Upper lobe of right lung (tissue), 1 donor: ENCODE results near the gene ARG1. TPM values are rescaled to one million over a fixed set of nuclear protein-coding genes. Genes with fewer than 3 reads are reported as not detected.

Experiments
- ATAC-seq: fragments of 200-7000 bp; cut with Tn5 transposase; one replicate; pipeline ENCODE4 v1.9.1; 2020; ENCODE audit warnings: mild to moderate bottlenecking, moderate library complexity
- DNase-seq: peaks from one replicate; pipeline ENCODE4 v3.0.0-alpha.2; 2020
- H3K27ac ChIP-seq: fragments of 200-600 bp; one replicate; pipeline ENCODE4 v1.8.0; 2022
- H3K27me3 ChIP-seq: fragments of 200-600 bp; one replicate; pipeline ENCODE4 v1.8.0; 2022; ENCODE audit warnings: mild to moderate bottlenecking
- H3K36me3 ChIP-seq: fragments of 200-600 bp; one replicate; pipeline ENCODE4 v1.8.0; 2022
- H3K4me1 ChIP-seq: fragments of 200-600 bp; one replicate; pipeline ENCODE4 v1.8.0; 2022
- H3K4me3 ChIP-seq: fragments of 200-600 bp; one replicate; pipeline ENCODE4 v1.8.0; 2022; ENCODE audit warnings: mild to moderate bottlenecking
- H3K9me3 ChIP-seq: fragments of 200-600 bp; one replicate; pipeline ENCODE4 v1.8.0; 2022
- intact Hi-C: fragments of 100-400 bp; cut with DNase I; formaldehyde crosslinking; loops from one replicate; pipeline ENCODE4 v1.11.0; 2022
- total RNA-seq: library from RNA; stranded (reverse); fragmentation: NEBNext Ultra II Directional; extraction: Animal tissue kit (Norgen Biotek cat#: 25700); gene quantifications from one replicate; pipeline ENCODE4 v1.2.1, GENCODE V29; 2021
- TF ChIP-seq, protein P1 (sequence below): fragments of 200-600 bp; IDR thresholded peaks from one replicate; pipeline ENCODE4 v1.8.0; 2022; ENCODE audit warnings: antibody characterized with exemption
- donor health status: DM: no; HTN: yes; CAD: no; lungs with severe emphysema.

ARG1 gene
- total RNA-seq, 1 donor from 2014 or later = 1.3 TPM

DNA sequence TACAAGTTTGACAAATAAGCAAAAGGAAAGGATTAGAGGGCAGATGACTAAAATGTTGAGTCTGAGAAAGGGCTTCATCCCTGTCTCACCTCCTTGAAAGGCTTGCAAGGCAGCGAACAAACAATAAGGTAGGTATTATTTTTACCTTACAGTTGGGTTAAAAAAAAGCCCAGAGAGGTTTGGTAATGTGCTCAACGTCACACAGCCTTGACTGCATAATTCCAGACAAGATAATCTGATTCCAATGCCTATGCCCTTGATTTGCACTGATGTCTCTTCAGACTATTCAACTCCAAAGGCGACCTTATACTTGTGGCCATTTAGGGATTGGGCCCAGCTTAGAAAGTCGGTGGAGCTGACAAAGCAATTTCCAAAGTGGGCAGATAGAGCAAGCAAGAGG, 1.7 kb downstream of the ARG1 start:
- DNase-seq (no peak), ATAC-seq (no peak)
- intact Hi-C loops = no loop called here
- TF ChIP-seq, protein P1, sequence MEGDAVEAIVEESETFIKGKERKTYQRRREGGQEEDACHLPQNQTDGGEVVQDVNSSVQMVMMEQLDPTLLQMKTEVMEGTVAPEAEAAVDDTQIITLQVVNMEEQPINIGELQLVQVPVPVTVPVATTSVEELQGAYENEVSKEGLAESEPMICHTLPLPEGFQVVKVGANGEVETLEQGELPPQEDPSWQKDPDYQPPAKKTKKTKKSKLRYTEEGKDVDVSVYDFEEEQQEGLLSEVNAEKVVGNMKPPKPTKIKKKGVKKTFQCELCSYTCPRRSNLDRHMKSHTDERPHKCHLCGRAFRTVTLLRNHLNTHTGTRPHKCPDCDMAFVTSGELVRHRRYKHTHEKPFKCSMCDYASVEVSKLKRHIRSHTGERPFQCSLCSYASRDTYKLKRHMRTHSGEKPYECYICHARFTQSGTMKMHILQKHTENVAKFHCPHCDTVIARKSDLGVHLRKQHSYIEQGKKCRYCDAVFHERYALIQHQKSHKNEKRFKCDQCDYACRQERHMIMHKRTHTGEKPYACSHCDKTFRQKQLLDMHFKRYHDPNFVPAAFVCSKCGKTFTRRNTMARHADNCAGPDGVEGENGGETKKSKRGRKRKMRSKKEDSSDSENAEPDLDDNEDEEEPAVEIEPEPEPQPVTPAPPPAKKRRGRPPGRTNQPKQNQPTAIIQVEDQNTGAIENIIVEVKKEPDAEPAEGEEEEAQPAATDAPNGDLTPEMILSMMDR = no peak
- Histone ChIP-seq H3K4me1 (no peaks in the 10 kb centered on the region), H3K27me3 (no peaks in the 10 kb centered on the region), H3K9me3 (no peaks in the 10 kb centered on the region), H3K36me3 (peaks cover 17% of the 10 kb centered on the region), H3K4me3 (no peak overlapping the region), H3K27ac (no peak overlapping the region)

DNA sequence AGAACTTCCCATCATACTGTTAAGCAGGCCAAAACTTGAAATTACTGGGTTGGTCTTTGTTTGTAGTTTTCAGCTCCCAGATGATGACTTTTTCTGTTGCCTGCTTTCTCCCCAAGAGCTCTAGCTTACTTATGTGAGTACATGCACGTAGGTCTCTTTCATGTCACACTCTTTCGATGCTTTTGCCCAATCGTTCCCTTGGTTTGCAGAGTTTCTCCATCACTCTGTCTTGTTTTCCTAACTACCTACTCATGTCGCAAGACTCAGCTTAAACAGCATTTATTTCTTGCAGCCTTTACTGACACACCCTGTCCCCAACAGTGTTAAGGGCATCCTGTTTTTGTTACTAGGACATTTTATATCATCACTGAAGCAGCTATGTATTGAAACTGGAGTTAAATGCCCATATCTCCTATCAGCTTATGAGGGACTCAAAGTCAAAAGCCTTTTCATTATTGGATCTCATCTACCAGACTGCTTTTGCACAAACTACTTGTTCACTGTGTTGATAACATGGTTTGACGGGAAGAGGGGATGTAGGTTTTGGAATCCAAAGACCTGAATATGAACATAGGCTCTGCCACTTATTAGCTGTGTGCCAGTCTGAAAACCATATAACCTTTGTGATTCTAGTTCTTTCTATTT, 2.9 kb downstream of the ARG1 start:
- Histone ChIP-seq H3K27ac (no peak overlapping the region), H3K27me3 (no peaks in the 10 kb centered on the region), H3K4me1 (no peaks in the 10 kb centered on the region), H3K4me3 (no peak overlapping the region), H3K36me3 (peaks cover 17% of the 10 kb centered on the region), H3K9me3 (no peaks in the 10 kb centered on the region)
- intact Hi-C loops = no loop called here
- ATAC-seq (peak; percentile 43), DNase-seq (no peak)
- TF ChIP-seq, protein P1 = no peak

DNA sequence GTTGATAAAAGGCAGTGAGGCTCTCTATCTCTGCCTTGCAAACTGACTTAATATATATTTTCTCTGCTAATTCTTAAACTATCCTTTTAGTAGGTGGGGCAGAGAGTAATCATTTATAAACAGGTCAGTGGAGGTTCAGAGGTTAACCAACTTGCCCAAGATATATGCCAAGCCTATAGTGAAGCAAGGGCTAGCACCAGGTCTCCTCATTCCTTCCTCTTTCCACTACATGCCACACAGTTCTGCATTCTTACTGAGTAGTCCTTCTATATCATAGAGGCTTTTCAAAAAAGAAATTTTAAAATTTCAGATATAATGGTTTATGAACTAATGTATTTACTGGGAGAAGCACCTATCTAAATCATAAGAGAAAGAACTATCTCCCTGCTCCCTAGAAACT, 8.5 kb downstream of the ARG1 start:
- no peak overlapping the region for H3K4me3 ChIP-seq
- H3K4me1 ChIP-seq = no peaks in the 10 kb centered on the region
- no peaks in the 10 kb centered on the region for H3K9me3 ChIP-seq
- DNase-seq = no peak
- TF ChIP-seq, protein P1 = no peak
- H3K27me3 ChIP-seq = no peaks in the 10 kb centered on the region
- peak; percentile 72 for ATAC-seq
- intact Hi-C loops = no loop called here
- peaks cover 48% of the 10 kb centered on the region for H3K36me3 ChIP-seq
- H3K27ac ChIP-seq = no peak overlapping the region

DNA sequence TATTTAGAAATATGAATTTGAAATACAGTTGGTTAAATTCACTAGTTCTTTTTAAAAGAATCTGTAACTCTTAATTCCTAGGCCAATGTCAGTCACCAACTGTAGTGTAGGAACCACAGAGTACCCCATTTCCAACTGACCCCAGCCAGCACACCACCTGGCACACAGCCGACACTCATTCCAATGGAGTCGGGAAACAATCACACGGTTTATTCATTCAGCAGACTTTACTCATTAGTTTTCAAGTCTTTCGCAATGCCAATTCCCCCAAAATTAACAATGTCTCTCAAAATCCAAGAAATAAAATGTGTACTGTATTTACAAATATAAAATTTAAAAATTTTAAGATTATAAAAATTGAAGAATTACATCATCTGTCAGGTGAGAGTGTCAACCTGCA, 13.5 kb downstream of the ARG1 start:
- peaks cover 89% of the 10 kb centered on the region for H3K36me3 ChIP-seq
- H3K27ac ChIP-seq = no peak overlapping the region
- no peaks in the 10 kb centered on the region for H3K9me3 ChIP-seq
- DNase-seq (no peak), ATAC-seq (no peak)
- H3K27me3 ChIP-seq = no peaks in the 10 kb centered on the region
- intact Hi-C loops = no loop called here
- TF ChIP-seq, protein P1 = no peak
- no peak overlapping the region for H3K4me3 ChIP-seq
- H3K4me1 ChIP-seq = no peaks in the 10 kb centered on the region

DNA sequence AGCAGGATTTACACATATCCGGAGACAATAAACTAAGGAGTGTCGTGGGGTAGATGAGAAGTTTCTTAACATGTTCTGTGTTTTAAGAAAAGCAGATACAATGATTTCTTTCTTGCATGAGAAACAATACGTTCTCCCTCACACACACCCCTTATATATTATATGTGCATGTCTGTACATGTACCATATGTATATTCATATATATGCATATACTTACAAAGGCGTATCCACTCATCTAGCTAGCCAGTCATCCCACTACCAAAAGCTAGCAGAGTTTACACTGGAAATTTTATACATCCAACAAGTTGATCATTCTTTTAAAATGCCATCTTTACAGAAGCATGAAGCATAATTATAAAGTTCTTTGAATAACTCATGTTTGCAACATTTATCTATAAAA, 14.9 kb downstream of the ARG1 start:
- H3K4me3 ChIP-seq = no peak overlapping the region

More for the DNA sequence above, 14.9 kb downstream of the ARG1 start:
- no peak overlapping the region for H3K27ac ChIP-seq
- no peaks in the 10 kb centered on the region for H3K9me3 ChIP-seq
- peaks cover 95% of the 10 kb centered on the region for H3K36me3 ChIP-seq
- intact Hi-C loops = no loop called here
- no peak for ATAC-seq
- TF ChIP-seq, protein P1 = no peak
- H3K4me1 ChIP-seq = no peaks in the 10 kb centered on the region
- H3K27me3 ChIP-seq = no peaks in the 10 kb centered on the region
- DNase-seq = no peak
